Breast epithelium (tissue), 3 donors: Measurements from ENCODE around the gene ACOT8.

ENCODE experiments used
- POLR2A ChIP-seq: fragments of 450-650 bp; IDR thresholded peaks from one replicate; pipeline ENCODE4 v1.6.1; 2016; ENCODE audit warnings: antibody characterized with exemption, mild to moderate bottlenecking, moderate library complexity
- TF ChIP-seq, protein P1 (sequence below), 3 donors: fragments of 450-650 bp; IDR thresholded peaks; one replicate each; pipeline ENCODE4 v1.5.1; 2016 to 2017; ENCODE audit warnings: antibody characterized with exemption in 3 of 3, mild to moderate bottlenecking in 3 of 3, moderate library complexity in 3 of 3

DNA sequence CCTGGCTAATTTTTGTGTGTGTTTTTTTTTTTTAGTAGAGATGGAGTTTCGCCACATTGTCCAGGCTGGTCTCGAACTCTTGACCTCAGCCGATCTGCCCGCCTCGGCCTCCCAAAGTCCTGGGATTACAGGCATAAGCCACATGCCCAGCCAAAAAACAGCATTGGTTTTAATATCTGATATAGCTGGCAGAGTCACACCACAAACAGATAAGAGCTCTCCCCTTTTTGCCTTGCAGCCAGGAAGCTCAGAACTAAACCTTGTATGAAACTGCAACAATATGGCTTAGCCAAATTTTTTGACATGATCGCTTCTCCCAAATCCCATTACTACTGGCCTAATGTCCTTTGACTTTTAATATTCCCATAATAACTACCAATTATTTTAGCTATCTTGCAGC lies 4.9 kb downstream of the ACOT8 start:
- no peak for TF ChIP-seq POLR2A
- TF ChIP-seq, protein P1, sequence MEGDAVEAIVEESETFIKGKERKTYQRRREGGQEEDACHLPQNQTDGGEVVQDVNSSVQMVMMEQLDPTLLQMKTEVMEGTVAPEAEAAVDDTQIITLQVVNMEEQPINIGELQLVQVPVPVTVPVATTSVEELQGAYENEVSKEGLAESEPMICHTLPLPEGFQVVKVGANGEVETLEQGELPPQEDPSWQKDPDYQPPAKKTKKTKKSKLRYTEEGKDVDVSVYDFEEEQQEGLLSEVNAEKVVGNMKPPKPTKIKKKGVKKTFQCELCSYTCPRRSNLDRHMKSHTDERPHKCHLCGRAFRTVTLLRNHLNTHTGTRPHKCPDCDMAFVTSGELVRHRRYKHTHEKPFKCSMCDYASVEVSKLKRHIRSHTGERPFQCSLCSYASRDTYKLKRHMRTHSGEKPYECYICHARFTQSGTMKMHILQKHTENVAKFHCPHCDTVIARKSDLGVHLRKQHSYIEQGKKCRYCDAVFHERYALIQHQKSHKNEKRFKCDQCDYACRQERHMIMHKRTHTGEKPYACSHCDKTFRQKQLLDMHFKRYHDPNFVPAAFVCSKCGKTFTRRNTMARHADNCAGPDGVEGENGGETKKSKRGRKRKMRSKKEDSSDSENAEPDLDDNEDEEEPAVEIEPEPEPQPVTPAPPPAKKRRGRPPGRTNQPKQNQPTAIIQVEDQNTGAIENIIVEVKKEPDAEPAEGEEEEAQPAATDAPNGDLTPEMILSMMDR (IDR thresholded peaks at IDR 0.05): no peak
